CD14-positive monocyte (primary cell): ENCODE results near the gene AREL1. TPM values are rescaled to one million over a fixed set of nuclear protein-coding genes. Genes with fewer than 3 reads are reported as not detected.

ENCODE experiments used
- DNase-seq, 3 donors: peaks; one replicate each; pipeline ENCODE4 v3.0.0-alpha.2; 2011 to 2022
- H2AFZ ChIP-seq: 2 replicates; pipeline ENCODE4 v1.6.0; 2012; ENCODE audit warnings: mild to moderate bottlenecking, low read depth, low read length, inconsistent platforms; ENCODE audit not compliant: insufficient read depth, poor library complexity, severe bottlenecking
- H3K27ac ChIP-seq, 2 donors: 1 replicate in 1 of 2; 2 replicates in 1 of 2; pipeline ENCODE4 v1.5.1; 2012 to 2013; ENCODE audit warnings: low read length in 2 of 2, control low read depth in 1 of 2, inconsistent platforms in 1 of 2, low read depth in 1 of 2, mild to moderate bottlenecking in 1 of 2
- H3K27me3 ChIP-seq, 2 donors: one replicate each; pipeline versions ENCODE4 v1.6.0 to v1.6.1; 2011 to 2013; ENCODE audit warnings: low read length in 2 of 2; ENCODE audit not compliant: control insufficient read depth in 2 of 2, insufficient read depth in 2 of 2
- H3K36me3 ChIP-seq, 2 donors: replicated peaks in 1 of 2; 1 replicate in 1 of 2; 2 replicates in 1 of 2; pipeline versions ENCODE4 v1.5.1 to v1.6.1; 2012 to 2013; ENCODE audit warnings: low read length in 2 of 2, control low read depth in 1 of 2, inconsistent platforms in 1 of 2, mild to moderate bottlenecking in 1 of 2; ENCODE audit not compliant: insufficient read depth in 2 of 2, control insufficient read depth in 1 of 2
- H3K4me1 ChIP-seq, 2 donors: 1 replicate in 1 of 2; 2 replicates in 1 of 2; pipeline versions ENCODE4 v1.5.1 to v1.6.1; 2012 to 2013; ENCODE audit warnings: low read length in 2 of 2, control low read depth in 1 of 2, inconsistent platforms in 1 of 2, mild to moderate bottlenecking in 1 of 2, moderate library complexity in 1 of 2; ENCODE audit not compliant: insufficient read depth in 2 of 2, control insufficient read depth in 1 of 2
- H3K4me2 ChIP-seq: replicated peaks from 2 replicates; pipeline ENCODE3; 2012; ENCODE audit warnings: low read length, moderate library complexity, mild to moderate bottlenecking; ENCODE audit not compliant: poor library complexity, severe bottlenecking; ENCODE audit errors: extremely low read depth
- H3K4me3 ChIP-seq, 3 experiments: fragments of 200-600 bp in 1 of 3; sonication (generic) in 1 of 3; replicated peaks in 1 of 3; 1 replicate in 2 of 3; 2 replicates in 1 of 3; pipeline ENCODE4 v1.5.1; 2011 to 2013; ENCODE audit warnings: low read length in 3 of 3, mild to moderate bottlenecking in 3 of 3, control low read depth in 2 of 3, low read depth in 2 of 3, inconsistent platforms in 1 of 3, moderate library complexity in 1 of 3
- H3K79me2 ChIP-seq: 2 replicates; pipeline ENCODE4 v1.6.0; 2012; ENCODE audit warnings: mild to moderate bottlenecking, control low read depth, inconsistent platforms, low read length, moderate library complexity; ENCODE audit not compliant: insufficient read depth
- H3K9ac ChIP-seq: 2 replicates; pipeline ENCODE4 v1.6.0; 2017; ENCODE audit warnings: low read length, mild to moderate bottlenecking; ENCODE audit not compliant: insufficient read depth, poor library complexity, severe bottlenecking
- H3K9me3 ChIP-seq, 2 donors: replicated peaks in 1 of 2; 1 replicate in 1 of 2; 2 replicates in 1 of 2; pipeline versions ENCODE4 v1.5.1 to v1.6.1; 2012 to 2013; ENCODE audit warnings: low read length in 2 of 2, control low read depth in 1 of 2; ENCODE audit not compliant: control insufficient read depth in 1 of 2, insufficient read depth in 1 of 2
- H4K20me1 ChIP-seq: 2 replicates; pipeline ENCODE4 v1.6.0; 2012; ENCODE audit warnings: mild to moderate bottlenecking, low read length, control low read depth, moderate library complexity; ENCODE audit not compliant: insufficient read depth
- H3K27ac Mint-ChIP-seq, 7 donors: one replicate each; pipeline ENCODE4 v1.8.0; 2020; ENCODE audit warnings: mild to moderate bottlenecking in 7 of 7, mixed read lengths in 7 of 7, moderate library complexity in 6 of 7, inconsistent platforms in 2 of 7
- H3K27me3 Mint-ChIP-seq, 3 donors: one replicate each; pipeline ENCODE4 v1.8.0; 2021 to 2022; ENCODE audit warnings: low read depth in 3 of 3, mild to moderate bottlenecking in 3 of 3, mixed read lengths in 3 of 3, moderate library complexity in 3 of 3, inconsistent platforms in 1 of 3
- H3K36me3 Mint-ChIP-seq, 2 donors: one replicate each; pipeline ENCODE4 v1.8.0; 2020; ENCODE audit warnings: mixed read lengths in 2 of 2, inconsistent platforms in 1 of 2, mild to moderate bottlenecking in 1 of 2
- H3K4me1 Mint-ChIP-seq: one replicate; pipeline ENCODE4 v1.8.0; 2020; ENCODE audit warnings: mild to moderate bottlenecking, mixed read lengths
- H3K4me3 Mint-ChIP-seq, 2 donors: one replicate each; pipeline ENCODE4 v1.8.0; 2020; ENCODE audit warnings: mild to moderate bottlenecking in 2 of 2, mixed read lengths in 2 of 2, moderate library complexity in 1 of 2
- H3K9me3 Mint-ChIP-seq, 7 donors: one replicate each; pipeline ENCODE4 v1.8.0; 2020 to 2022; ENCODE audit warnings: mixed read lengths in 7 of 7, mild to moderate bottlenecking in 6 of 7, moderate library complexity in 6 of 7, inconsistent platforms in 2 of 7
- CTCF ChIP-seq: fragments of 200-600 bp; IDR thresholded peaks from one replicate; pipeline ENCODE4 v1.8.0; 2022; ENCODE audit warnings: antibody characterized with exemption, mild to moderate bottlenecking
- WGBS: methylation state at CpG from one replicate; pipeline ENCODE4 v1.1.5; 2013; ENCODE audit warnings: missing lambda C conversion rate; ENCODE audit not compliant: insufficient coverage; 5-methylcytosine and 5-hydroxymethylcytosine counted together
- intact Hi-C, 2 donors: fragments of 100-400 bp; cut with micrococcal nuclease; formaldehyde crosslinking; loops; one replicate each; pipeline versions ENCODE4 v1.15.0 to v1.15.1; 2023
- polyA plus RNA-seq, 3 donors: library from polyadenylated mRNA; depleted of rRNA in 1 of 3; unstranded in 2 of 3; stranded (reverse) in 1 of 3; fragments of 300-500 nt in 2 of 3; fragments of >200 nt in 1 of 3; fragmentation: Illumina TruSeq in 2 of 3; gene quantifications; 1 replicate in 2 of 3; 2 replicates in 1 of 3; pipeline ENCODE4 v1.2.3, GENCODE V29; 2012 to 2021

AREL1 gene
- polyA plus RNA-seq, 3 donors, result 12.5 to 23.3 (median 20.0) TPM

GRCh38 chr14:74698465-74698864, 14.4 kb downstream of the AREL1 start:
- Mint-ChIP-seq H3K4me3 (no peak overlapping the region), H3K4me1 (peaks cover 25% of the 10 kb centered on the region), H3K27ac (peak overlapping the region; percentile 66 to 90 (median 79)), H3K9me3 (peaks cover 5 to 10% (median 7%) of the 10 kb centered on the region in 7 donors), H3K36me3 (peaks cover 27 to 40% of the 10 kb centered on the region in 2 donors), H3K27me3 (no peaks in the 10 kb centered on the region)
- intact Hi-C loops, result no loop called here
- H3K4me1 ChIP-seq, result peaks cover 20 to 32% of the 10 kb centered on the region in 2 donors
- peak overlapping the region; percentile 39 for H3K4me2 ChIP-seq
- H3K27me3 ChIP-seq, result no peaks in the 10 kb centered on the region
- H2AFZ ChIP-seq, result no peak overlapping the region
- peaks cover 5 to 6% of the 10 kb centered on the region in 2 donors for H3K9me3 ChIP-seq
- H3K27ac ChIP-seq, result peak overlapping the region; percentile 47 to 82
- DNase-seq, result peak; percentile 66 to 75 (median 71)
- peaks cover 60% of the 10 kb centered on the region for H4K20me1 ChIP-seq
- peaks cover 0 to 37% of the 10 kb centered on the region in 2 donors for H3K36me3 ChIP-seq
- H3K9ac ChIP-seq, result no peak overlapping the region
- H3K79me2 ChIP-seq, result peaks cover 92% of the 10 kb centered on the region
- no peak for TF ChIP-seq CTCF
- 27% methylated on average over 3 of the region's 4 CpGs for WGBS
- H3K4me3 ChIP-seq, result peak overlapping the region in 1 of 3 experiments; percentile 16

- intact Hi-C loops, result no loop called here
- H3K27me3 Mint-ChIP-seq, result no peaks in the 10 kb centered on the region
Measured at GRCh38 chr14:74697976-74698375, 14.9 kb downstream of the AREL1 start.

More at GRCh38 chr14:74697976-74698375, 14.9 kb downstream of the AREL1 start:
- peaks cover 20 to 32% of the 10 kb centered on the region in 2 donors for H3K4me1 ChIP-seq
- Mint-ChIP-seq H3K4me3 (no peak overlapping the region), H3K9me3 (peaks cover 5 to 9% (median 6%) of the 10 kb centered on the region in 7 donors), H3K27ac (peak overlapping the region; percentile 66 to 90 (median 79)), H3K36me3 (peaks cover 28 to 39% of the 10 kb centered on the region in 2 donors), H3K4me1 (peaks cover 26% of the 10 kb centered on the region)
- no peak for DNase-seq
- peak overlapping the region; percentile 39 for H3K4me2 ChIP-seq
- H3K36me3 ChIP-seq, result peaks cover 0 to 37% of the 10 kb centered on the region in 2 donors
- no peak for TF ChIP-seq CTCF
- H3K9me3 ChIP-seq, result peaks cover 5 to 6% of the 10 kb centered on the region in 2 donors
- H3K9ac ChIP-seq, result no peak overlapping the region
- no peak overlapping the region for H2AFZ ChIP-seq
- peaks cover 60% of the 10 kb centered on the region for H4K20me1 ChIP-seq
- peak overlapping the region in 1 of 2 donors; percentile 82 for H3K27ac ChIP-seq
- 100% methylated on average over 1 of the region's 2 CpGs for WGBS
- peak overlapping the region in 1 of 3 experiments; percentile 16 for H3K4me3 ChIP-seq
- H3K27me3 ChIP-seq, result no peaks in the 10 kb centered on the region
- peaks cover 92% of the 10 kb centered on the region for H3K79me2 ChIP-seq
